Measurements from ENCODE around the gene ITSN1.

DNA sequence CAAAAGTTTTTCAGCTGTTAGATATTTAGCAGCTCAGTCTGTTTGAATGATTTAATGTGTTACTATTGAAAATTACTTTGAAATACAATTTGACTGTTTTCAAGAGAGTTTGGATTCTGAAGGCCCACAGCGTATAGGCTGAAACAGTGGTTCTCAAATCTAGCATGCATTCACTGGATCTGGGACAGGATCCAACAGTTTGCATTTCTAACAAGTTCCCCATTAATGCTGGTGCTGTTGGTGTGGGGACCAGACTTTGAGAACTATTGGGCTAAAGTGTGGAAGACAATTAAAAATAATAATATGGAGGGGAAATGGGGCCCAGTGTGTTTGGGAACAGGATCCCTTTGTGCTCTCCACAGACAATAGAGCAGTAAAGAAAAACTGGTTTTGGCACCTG, 31.9 kb downstream of the ITSN1 start:
- TF ChIP-seq CTCF (conservative IDR thresholded peaks at IDR 0.05 in 1 of 2, IDR thresholded peaks at IDR 0.05 in 1 of 2; ENCODE audit: extremely low read depth in 1 of 2, insufficient read depth in 1 of 2, low read depth in 1 of 2, low read length in 2 of 2) (no peak), EZH2 (IDR thresholded peaks at IDR 0.05; ENCODE audit: borderline replicate concordance, low read length) (no peak)
